Sigmoid colon (tissue), 7 donors: ENCODE data around the gene CFAP410. TPM values are rescaled to one million over a fixed set of nuclear protein-coding genes. Genes with fewer than 3 reads are reported as not detected.
A peak's percentile ranks its signal among the peaks of the same experiment; 100 is the strongest.
"Not testable (repeated sequence)": the region's sequence is repeated elsewhere in the genome, so short reads cannot be mapped to it uniquely, and the experiment has no call there.

Experiments used
- DNase-seq: peaks from one replicate; pipeline ENCODE4 v3.0.0-alpha.2; 2019
- H3K27ac ChIP-seq, 4 donors: fragments of 200-600 bp; sonication (generic); one replicate each; pipeline ENCODE4 v1.5.1; 2016 to 2019; ENCODE audit warnings: mild to moderate bottlenecking in 1 of 4
- H3K27me3 ChIP-seq, 3 donors: fragments of 200-600 bp; sonication (generic); one replicate each; pipeline ENCODE4 v1.5.1; 2019; ENCODE audit warnings: mild to moderate bottlenecking in 1 of 3
- H3K36me3 ChIP-seq, 4 donors: fragments of 200-600 bp; sonication (generic); one replicate each; pipeline ENCODE4 v1.5.1; 2016 to 2019
- H3K4me1 ChIP-seq, 4 donors: fragments of 200-600 bp; sonication (generic); one replicate each; pipeline ENCODE4 v1.5.1; 2017 to 2019
- H3K4me3 ChIP-seq, 4 donors: fragments of 200-600 bp; sonication (generic); one replicate each; pipeline ENCODE4 v1.5.1; 2017 to 2019; ENCODE audit warnings: mild to moderate bottlenecking in 2 of 4, moderate library complexity in 1 of 4
- H3K9me3 ChIP-seq, 4 donors: fragments of 200-600 bp in 3 of 4; sonication (generic) in 3 of 4; one replicate each; pipeline versions ENCODE4 v1.5.1 to v1.6.1; 2013 to 2019
- EP300 ChIP-seq, 4 donors: sonication (generic); formaldehyde crosslinking; IDR thresholded peaks; one replicate each; pipeline ENCODE4 v1.6.1; 2017; ENCODE audit warnings: antibody characterized with exemption in 4 of 4
- POLR2A ChIP-seq, 2 donors: fragments of 450-650 bp; IDR thresholded peaks; one replicate each; pipeline ENCODE4 v1.6.1; 2016; ENCODE audit warnings: antibody characterized with exemption in 2 of 2, mild to moderate bottlenecking in 2 of 2, moderate library complexity in 2 of 2
- POLR2AphosphoS5 ChIP-seq, 4 donors: sonication (generic); formaldehyde crosslinking; IDR thresholded peaks; one replicate each; pipeline ENCODE4 v1.6.1; 2017; ENCODE audit warnings: antibody characterized with exemption in 4 of 4
- whole genome bisulfite sequencing, 2 donors: extraction: QIAGEN DNeasy Blood & Tissue Kit; methylation state at CpG; one replicate each; pipeline ENCODE4 v1.1.7; 2013; 5-methylcytosine and 5-hydroxymethylcytosine counted together
- intact Hi-C: fragments of 100-400 bp; cut with DNase I; formaldehyde crosslinking; loops from one replicate; pipeline ENCODE4 v1.15.1; 2023
- polyA plus RNA-seq, 3 donors: library from polyadenylated mRNA; stranded (reverse); fragments of 200-250 nt; gene quantifications; one replicate each; pipeline ENCODE4 v1.2.3, GENCODE V29; 2013
- total RNA-seq, 4 donors: library from RNA; depleted of rRNA; stranded (reverse); fragments of >200 nt; gene quantifications; one replicate each; pipeline ENCODE4 v1.1.0, GENCODE V29; 2016
- TF ChIP-seq, protein P1 (sequence below), 4 experiments: fragments of 450-650 bp in 3 of 4; fragments of 200-600 bp in 1 of 4; IDR thresholded peaks; one replicate each; pipeline ENCODE4 v1.5.1; 2016 to 2019; ENCODE audit warnings: antibody characterized with exemption in 4 of 4, mild to moderate bottlenecking in 3 of 4, moderate library complexity in 2 of 4
- donor health status: healthy with polysubstance abuse.
- donor health status: Bipolar disorder and iron deficiency.
- donor health status: healthy.

The CFAP410 gene
- total and polyA plus RNA-seq, 7 donors = 12.7 to 31.7 (median 28.2) TPM

DNA sequence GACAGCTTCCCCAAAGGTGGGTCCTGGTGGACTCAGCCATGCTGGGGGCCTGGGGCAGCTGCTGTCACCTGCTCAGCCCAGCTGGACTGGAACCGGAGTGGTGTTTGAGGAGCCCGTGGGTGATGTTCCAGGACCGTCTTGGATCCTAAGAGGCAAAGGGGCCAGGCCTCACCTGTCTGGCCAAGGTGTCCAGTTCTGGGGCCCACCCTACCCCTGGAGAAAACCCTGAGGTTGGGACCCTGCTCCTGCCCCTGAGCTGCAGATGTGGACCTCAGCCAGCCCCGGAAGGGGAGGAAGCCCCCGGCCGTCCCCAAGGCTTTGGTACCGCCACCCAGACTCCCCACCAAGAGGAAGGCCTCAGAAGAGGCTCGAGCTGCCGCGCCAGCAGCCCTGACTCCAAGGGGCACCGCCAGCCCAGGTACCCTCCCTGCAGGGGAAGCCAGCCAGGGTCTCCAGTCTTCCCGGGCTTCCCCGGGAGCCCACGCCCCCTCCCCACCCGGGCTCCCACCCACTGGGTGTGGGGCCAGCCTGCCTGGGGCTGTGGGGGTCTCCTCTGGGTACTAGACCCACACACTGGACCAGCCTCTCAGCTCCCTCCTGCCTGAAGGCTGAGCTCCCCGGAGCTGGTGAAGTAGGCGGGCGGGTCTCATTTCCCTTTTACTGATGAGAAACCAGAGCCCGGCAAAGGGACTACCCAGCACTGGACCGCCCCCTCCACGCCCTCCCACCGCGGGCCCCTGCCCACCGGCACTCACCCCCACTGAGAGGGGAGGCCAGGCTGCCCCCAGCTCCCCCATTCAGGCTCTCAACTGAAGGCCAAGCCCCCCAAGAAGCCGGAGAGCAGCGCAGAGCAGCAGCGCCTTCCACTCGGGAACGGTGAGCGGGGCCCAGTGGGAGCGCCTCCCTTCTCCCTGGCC lies 52.2 kb downstream of the CFAP410 start:
- Histone ChIP-seq H3K9me3 (no peaks in the 10 kb centered on the region), H3K27ac (no peak overlapping the region), H3K4me3 (no peak overlapping the region), H3K36me3 (no peaks in the 10 kb centered on the region), H3K27me3 (peaks cover 6 to 41% (median 27%) of the 10 kb centered on the region in 3 donors), H3K4me1 (peaks cover 0 to 11% (median 7%) of the 10 kb centered on the region in 4 donors)
- intact Hi-C loops = no loop called here
- WGBS, 2 donors = 64 to 76% methylated on average over 31 of the region's 31 CpGs
- TF ChIP-seq EP300 (IDR thresholded peaks at IDR 0.05) = no peak
- TF ChIP-seq, protein P1, sequence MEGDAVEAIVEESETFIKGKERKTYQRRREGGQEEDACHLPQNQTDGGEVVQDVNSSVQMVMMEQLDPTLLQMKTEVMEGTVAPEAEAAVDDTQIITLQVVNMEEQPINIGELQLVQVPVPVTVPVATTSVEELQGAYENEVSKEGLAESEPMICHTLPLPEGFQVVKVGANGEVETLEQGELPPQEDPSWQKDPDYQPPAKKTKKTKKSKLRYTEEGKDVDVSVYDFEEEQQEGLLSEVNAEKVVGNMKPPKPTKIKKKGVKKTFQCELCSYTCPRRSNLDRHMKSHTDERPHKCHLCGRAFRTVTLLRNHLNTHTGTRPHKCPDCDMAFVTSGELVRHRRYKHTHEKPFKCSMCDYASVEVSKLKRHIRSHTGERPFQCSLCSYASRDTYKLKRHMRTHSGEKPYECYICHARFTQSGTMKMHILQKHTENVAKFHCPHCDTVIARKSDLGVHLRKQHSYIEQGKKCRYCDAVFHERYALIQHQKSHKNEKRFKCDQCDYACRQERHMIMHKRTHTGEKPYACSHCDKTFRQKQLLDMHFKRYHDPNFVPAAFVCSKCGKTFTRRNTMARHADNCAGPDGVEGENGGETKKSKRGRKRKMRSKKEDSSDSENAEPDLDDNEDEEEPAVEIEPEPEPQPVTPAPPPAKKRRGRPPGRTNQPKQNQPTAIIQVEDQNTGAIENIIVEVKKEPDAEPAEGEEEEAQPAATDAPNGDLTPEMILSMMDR (IDR thresholded peaks at IDR 0.05) = no peak
- no peak for TF ChIP-seq POLR2A (IDR thresholded peaks at IDR 0.05)
- TF ChIP-seq POLR2AphosphoS5 (IDR thresholded peaks at IDR 0.05) = no peak
- DNase-seq = no peak

DNA sequence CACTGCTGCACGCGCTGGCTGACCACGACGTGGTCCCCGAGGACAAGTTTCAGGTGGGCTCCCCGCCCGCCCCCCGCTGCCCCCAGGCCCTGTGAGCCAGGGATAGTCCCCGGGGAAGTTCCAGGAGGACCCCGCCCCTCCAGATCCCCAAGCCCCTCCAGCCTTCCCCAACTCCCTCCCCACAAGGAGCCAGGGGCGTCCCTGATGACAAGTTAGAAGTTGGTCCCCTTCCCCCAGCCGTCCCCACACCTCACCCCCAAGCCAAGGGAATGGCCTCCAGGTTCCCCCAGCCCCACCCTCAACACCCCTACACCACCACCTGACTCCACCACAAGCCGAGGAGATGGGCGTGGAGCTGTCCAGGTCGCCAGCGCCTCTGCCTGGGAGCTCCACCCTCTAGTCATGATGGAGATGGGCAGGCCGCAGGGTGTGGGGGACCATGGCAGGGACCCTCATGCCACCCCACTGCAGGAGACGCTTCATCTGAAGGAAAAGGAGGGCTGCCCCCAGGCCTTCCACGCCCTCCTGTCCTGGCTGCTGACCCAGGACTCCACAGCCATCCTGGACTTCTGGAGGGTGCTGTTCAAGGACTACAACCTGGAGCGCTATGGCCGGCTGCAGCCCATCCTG lies 53.0 kb downstream of the CFAP410 start:
- 30 to 64% methylated on average over 21 of the region's 21 CpGs for WGBS, 2 donors
- Histone ChIP-seq H3K9me3 (no peaks in the 10 kb centered on the region), H3K27ac (no peak overlapping the region), H3K27me3 (peaks cover 6 to 41% (median 27%) of the 10 kb centered on the region in 3 donors), H3K4me3 (peak overlapping the region in 2 of 4 donors; percentile 17 to 26), H3K4me1 (peaks cover 0 to 11% (median 7%) of the 10 kb centered on the region in 4 donors), H3K36me3 (no peaks in the 10 kb centered on the region)
- DNase-seq = no peak
- TF ChIP-seq POLR2A (IDR thresholded peaks at IDR 0.05) (no peak), EP300 (IDR thresholded peaks at IDR 0.05) (no peak), POLR2AphosphoS5 (IDR thresholded peaks at IDR 0.05) (no peak)
- TF ChIP-seq, protein P1 (IDR thresholded peaks at IDR 0.05) = no peak
- intact Hi-C loops = no loop called here

GRCh38 chr21:44285138-44285992 lies 53.8 kb downstream of the CFAP410 start, which contains the start of gene AIRE:
AIRE (plus strand) TSS chr21:44285876; CDS start chr21:44286007, 131 bp downstream.
- peaks cover 6 to 41% (median 27%) of the 10 kb centered on the region in 3 donors for H3K27me3 ChIP-seq
- intact Hi-C loops = no loop called here
- H3K4me3 ChIP-seq = peak within 1 kb of the TSS in 2 of 4 donors; percentile 17 to 26

DNA sequence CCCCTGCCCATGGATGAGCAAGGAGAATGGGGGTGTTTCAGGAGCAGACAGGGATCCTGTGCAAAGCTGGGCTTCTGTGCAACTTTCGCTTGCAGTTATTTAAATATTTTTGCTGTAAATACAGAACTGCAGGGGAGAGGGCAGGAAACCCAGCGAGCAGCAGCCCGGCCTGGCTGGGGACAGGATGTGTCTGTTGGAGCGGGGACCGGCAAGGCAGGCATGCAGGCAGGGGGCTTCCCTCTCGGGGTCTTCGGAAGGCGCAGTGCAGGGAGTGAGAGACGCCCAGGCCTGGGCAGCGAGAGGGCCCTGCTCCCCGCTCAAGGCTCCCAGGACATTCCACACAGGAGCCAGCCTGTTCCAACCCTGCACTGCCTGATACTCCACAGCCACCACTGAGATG lies 55.2 kb downstream of the CFAP410 start:
- no peak overlapping the region for H3K4me3 ChIP-seq
- TF ChIP-seq EP300 (IDR thresholded peaks at IDR 0.05) (no peak), POLR2AphosphoS5 (IDR thresholded peaks at IDR 0.05) (no peak), POLR2A (IDR thresholded peaks at IDR 0.05) (no peak)
- TF ChIP-seq, protein P1 (IDR thresholded peaks at IDR 0.05) = no peak
- intact Hi-C loops = no loop called here
- no peaks in the 10 kb centered on the region for H3K36me3 ChIP-seq
- no peak overlapping the region for H3K27ac ChIP-seq
- peaks cover 0 to 11% (median 7%) of the 10 kb centered on the region in 4 donors for H3K4me1 ChIP-seq
- WGBS, 2 donors = 70 to 89% methylated on average over 11 of the region's 11 CpGs
- peaks cover 6 to 41% (median 27%) of the 10 kb centered on the region in 3 donors for H3K27me3 ChIP-seq
- DNase-seq = no peak
- no peaks in the 10 kb centered on the region for H3K9me3 ChIP-seq

More at GRCh38 chr21:44285138-44285992, 53.8 kb downstream of the CFAP410 start, which contains the start of gene AIRE:
- Histone ChIP-seq H3K27ac (no peak within 1 kb of the TSS), H3K36me3 (no peaks in the 10 kb centered on the region), H3K4me1 (peaks cover 0 to 11% (median 7%) of the 10 kb centered on the region in 4 donors), H3K9me3 (no peaks in the 10 kb centered on the region)
- no peak for DNase-seq
- WGBS, 2 donors = 22 to 45% methylated on average over 56 of the region's 56 CpGs
- TF ChIP-seq EP300 (IDR thresholded peaks at IDR 0.05) = no peak
- TF ChIP-seq POLR2AphosphoS5 (IDR thresholded peaks at IDR 0.05) = no peak
- TF ChIP-seq, protein P1 (IDR thresholded peaks at IDR 0.05) = no peak
- no peak for TF ChIP-seq POLR2A (IDR thresholded peaks at IDR 0.05)

- H3K4me1 ChIP-seq = peaks cover 0 to 11% (median 7%) of the 10 kb centered on the region in 4 donors
- H3K4me3 ChIP-seq, H3K36me3 ChIP-seq, H3K9me3 ChIP-seq, intact Hi-C loops, H3K27ac ChIP-seq, DNase-seq: not testable (repeated sequence)
- peaks cover 6 to 39% (median 27%) of the 10 kb centered on the region in 3 donors for H3K27me3 ChIP-seq
- 77 to 80% methylated on average over 11 of the region's 11 CpGs for WGBS, 2 donors
Measured at GRCh38 chr21:44283211-44283785, 55.9 kb downstream of the CFAP410 start.
